RWPE2 (cell line): Measurements from ENCODE around the gene MTIF3.

Experiments
- ATAC-seq: fragments of 200-7000 bp; cut with Tn5 transposase; 3 replicates; pipeline ENCODE4 v1.9.1; 2021; ENCODE audit warnings: low read depth
- DNase-seq: peaks from one replicate; pipeline ENCODE4 v3.0.0-alpha.2; 2020; ENCODE audit warnings: low spot score
- H3K27ac ChIP-seq: fragments of 450-650 bp; 2 replicates; pipeline ENCODE4 v1.5.1; 2017; ENCODE audit warnings: mild to moderate bottlenecking; ENCODE audit not compliant: poor library complexity, severe bottlenecking
- H3K27me3 ChIP-seq: fragments of 250-450 bp; sonication (Bioruptor Pico); 2 replicates; pipeline ENCODE4 v1.5.1; 2021; ENCODE audit warnings: mild to moderate bottlenecking, moderate library complexity; ENCODE audit not compliant: insufficient read depth, poor library complexity, severe bottlenecking
- H3K36me3 ChIP-seq: fragments of 250-450 bp; sonication (Bioruptor Pico); 2 replicates; pipeline ENCODE4 v1.5.1; 2020; ENCODE audit warnings: low read depth, mild to moderate bottlenecking, moderate library complexity
- H3K4me1 ChIP-seq: fragments of 250-450 bp; sonication (Bioruptor Pico); 2 replicates; pipeline ENCODE4 v1.5.1; 2021; ENCODE audit warnings: mild to moderate bottlenecking, moderate library complexity; ENCODE audit not compliant: insufficient read depth, poor library complexity, severe bottlenecking
- H3K4me3 ChIP-seq: fragments of 250-450 bp; sonication (Bioruptor Pico); 2 replicates; pipeline ENCODE4 v1.5.1; 2021; ENCODE audit warnings: mild to moderate bottlenecking, moderate library complexity; ENCODE audit not compliant: severe bottlenecking
- H3K9me3 ChIP-seq: fragments of 250-450 bp; sonication (Bioruptor Pico); 2 replicates; pipeline ENCODE4 v1.5.1; 2021; ENCODE audit warnings: mild to moderate bottlenecking, moderate library complexity; ENCODE audit not compliant: severe bottlenecking
- CTCF ChIP-seq: fragments of 450-650 bp; IDR thresholded peaks from one replicate; pipeline ENCODE4 v1.5.1; 2017; ENCODE audit warnings: mild to moderate bottlenecking, moderate library complexity; ENCODE audit not compliant: poor library complexity, severe bottlenecking

The MTIF3 gene

GRCh38 chr13:27448308-27448707 is 2.1 kb downstream of the MTIF3 start:
- peaks cover 4% of the 10 kb centered on the region; the same call in 1 of the 2 replicates for H3K36me3 ChIP-seq
- no peak for DNase-seq
- H3K4me1 ChIP-seq, result peaks cover 7% of the 10 kb centered on the region
- no peaks in the 10 kb centered on the region for H3K27me3 ChIP-seq
- no peak for TF ChIP-seq CTCF
- no peak overlapping the region for H3K4me3 ChIP-seq
- no peak overlapping the region for H3K27ac ChIP-seq
- H3K9me3 ChIP-seq, result no peaks in the 10 kb centered on the region
- ATAC-seq, result no peak

GRCh38 chr13:27446986-27447583 is 3.3 kb downstream of the MTIF3 start:
- H3K4me3 ChIP-seq, result no peak overlapping the region
- H3K9me3 ChIP-seq, result no peaks in the 10 kb centered on the region
- H3K36me3 ChIP-seq, result peaks cover 7% of the 10 kb centered on the region; the same call in 1 of the 2 replicates
- ATAC-seq, result no peak
- H3K27ac ChIP-seq, result no peak overlapping the region
- peaks cover 7% of the 10 kb centered on the region for H3K4me1 ChIP-seq
- no peak for DNase-seq
- H3K27me3 ChIP-seq, result no peaks in the 10 kb centered on the region
- TF ChIP-seq CTCF, result no peak

GRCh38 chr13:27442797-27443196 is 7.6 kb downstream of the MTIF3 start:
- Histone ChIP-seq H3K27ac (no peak overlapping the region), H3K36me3 (peaks cover 7% of the 10 kb centered on the region; the same call in 1 of the 2 replicates), H3K9me3 (no peaks in the 10 kb centered on the region), H3K4me1 (no peaks in the 10 kb centered on the region), H3K27me3 (no peaks in the 10 kb centered on the region), H3K4me3 (no peak overlapping the region)
- ATAC-seq, result no peak
- TF ChIP-seq CTCF, result no peak
- DNase-seq, result no peak

- Histone ChIP-seq H3K36me3 (peaks cover 7% of the 10 kb centered on the region; the same call in 1 of the 2 replicates), H3K4me1 (no peaks in the 10 kb centered on the region), H3K27me3 (no peaks in the 10 kb centered on the region), H3K27ac (no peak overlapping the region), H3K9me3 (no peaks in the 10 kb centered on the region), H3K4me3 (no peak overlapping the region)
- no peak for TF ChIP-seq CTCF
- no peak for ATAC-seq
- no peak for DNase-seq
These were observed 8.2 kb downstream of the MTIF3 start for GRCh38 chr13:27442071-27442647.

GRCh38 chr13:27440408-27440807 is 10.0 kb downstream of the MTIF3 start:
- Histone ChIP-seq H3K36me3 (peaks cover 16% of the 10 kb centered on the region), H3K9me3 (no peaks in the 10 kb centered on the region), H3K27me3 (no peaks in the 10 kb centered on the region), H3K4me3 (no peak overlapping the region), H3K27ac (no peak overlapping the region), H3K4me1 (no peaks in the 10 kb centered on the region)
- ATAC-seq (no peak), DNase-seq (no peak)
- TF ChIP-seq CTCF, result no peak
